ENCODE data around the gene MYO1D. TPM values are rescaled to one million over a fixed set of nuclear protein-coding genes. Genes with fewer than 3 reads are reported as not detected.

Gene MYO1D
- total RNA-seq, 1 experiment from 2014 or later: 35.7 TPM

DNA sequence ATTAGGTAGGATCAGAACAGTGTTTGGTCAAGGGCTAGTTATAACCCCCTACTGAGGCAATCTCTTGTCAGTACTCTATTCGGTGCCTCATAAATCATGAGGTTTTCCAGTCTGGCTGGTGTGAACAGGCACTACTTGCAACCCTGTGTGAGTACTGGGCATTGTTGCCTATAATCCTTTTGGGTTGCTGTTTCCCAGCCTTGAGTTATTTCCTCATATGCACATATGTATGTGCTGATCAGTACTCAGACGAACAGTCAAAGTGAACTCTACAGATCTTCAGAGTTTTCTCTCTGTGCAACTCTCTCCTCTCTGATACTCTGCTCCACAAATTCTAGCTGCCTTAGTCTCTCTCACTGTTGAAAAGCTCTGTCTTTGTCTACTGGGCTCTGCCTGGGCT is 225.8 kb downstream of the MYO1D start:
- POLR2A ChIA-PET: no interaction called here
- ATAC-seq: no peak
- Histone ChIP-seq H3K79me2 (ENCODE audit: insufficient read depth, low read length) (no peaks in the 10 kb centered on the region), H3K9me3 (ENCODE audit: control insufficient read depth in 1 of 2, insufficient read depth in 1 of 2, low read depth in 1 of 2, low read length in 2 of 2) (peaks cover 0 to 5% of the 10 kb centered on the region in 2 experiments; a peak in 2 of 4 replicates), H4K20me1 (ENCODE audit: insufficient read depth) (no peaks in the 10 kb centered on the region), H2AFZ (ENCODE audit: low read depth, low read length, poor library complexity, severe bottlenecking) (no peak overlapping the region), H3K9ac (ENCODE audit: low read length) (no peak overlapping the region), H3K27me3 (ENCODE audit: insufficient read depth, low read length) (no peaks in the 10 kb centered on the region), H3K4me2 (ENCODE audit: low read length) (no peak overlapping the region), H3K36me3 (ENCODE audit: control insufficient read depth in 1 of 2, insufficient read depth in 2 of 2, low read length in 2 of 2) (no peaks in the 10 kb centered on the region; a peak in 1 of 4 replicates), H3K4me3 (replicated peaks in 1 of 2; ENCODE audit: low read depth in 1 of 2, low read length in 2 of 2) (no peak overlapping the region), H3K27ac (ENCODE audit: low read depth, low read length) (no peak overlapping the region), H3K9me2 (ENCODE audit: insufficient read depth) (no peaks in the 10 kb centered on the region), H3K4me1 (ENCODE audit: control insufficient read depth in 1 of 2, insufficient read depth in 2 of 2, low read length in 2 of 2) (no peaks in the 10 kb centered on the region)
- CTCF ChIA-PET: interaction anchor here (1.4 kb wide), 1 partner anchor 8 kb away, joined by 4 read pairs; no protein-coding TSS in a partner anchor
- RAD21 ChIA-PET (ENCODE audit: low non-redundant PET in 1 of 2, low total read pairs in 2 of 2, uncharacterized antibody in 2 of 2, unreplicated experiment in 2 of 2): no interaction called here
- intact Hi-C loops (cut with micrococcal nuclease): loop anchor here (10.0 kb wide), 1 partner anchor 186 kb away; no protein-coding TSS in a partner anchor
- BruUV-seq (replicated peaks): no TSS peak
- no peak for DNase-seq (ENCODE audit: low read depth, low spot score)
- TF ChIP-seq SIN3A (IDR thresholded peaks at IDR 0.05; ENCODE audit: low read depth): no peak
- TF ChIP-seq RAD21 (IDR thresholded peaks at IDR 0.05; ENCODE audit: low read depth): no peak
- no peak for TF ChIP-seq SP1 (IDR thresholded peaks at IDR 0.05; ENCODE audit: low read depth)
- TF ChIP-seq POLR2A (IDR thresholded peaks at IDR 0.05; ENCODE audit: borderline replicate concordance, extremely low read depth, insufficient read depth, insufficient read length): no peak
- TF ChIP-seq, protein P1, sequence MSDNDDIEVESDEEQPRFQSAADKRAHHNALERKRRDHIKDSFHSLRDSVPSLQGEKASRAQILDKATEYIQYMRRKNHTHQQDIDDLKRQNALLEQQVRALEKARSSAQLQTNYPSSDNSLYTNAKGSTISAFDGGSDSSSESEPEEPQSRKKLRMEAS (IDR thresholded peaks at IDR 0.05): no peak
- TF ChIP-seq CEBPB (IDR thresholded peaks at IDR 0.05; ENCODE audit: low read depth): no peak
- no peak for TF ChIP-seq TCF7L2 (IDR thresholded peaks at IDR 0.05; ENCODE audit: borderline replicate concordance, extremely low read depth, insufficient read depth, insufficient read length)
- no peak for TF ChIP-seq ZNF274 (IDR thresholded peaks at IDR 0.05; ENCODE audit: low read depth, low read length)
- TF ChIP-seq ZFX (IDR thresholded peaks at IDR 0.05): no peak
- TF ChIP-seq SRF (IDR thresholded peaks at IDR 0.05; ENCODE audit: low read depth): no peak
- TF ChIP-seq EZH2phosphoT487 (IDR thresholded peaks at IDR 0.05; ENCODE audit: borderline replicate concordance): no peak
- TF ChIP-seq EZH2 (IDR thresholded peaks at IDR 0.05): no peak
- no peak for TF ChIP-seq POLR2AphosphoS5 (IDR thresholded peaks at IDR 0.05; ENCODE audit: low read depth, low read length)
- TF ChIP-seq, protein P2, sequence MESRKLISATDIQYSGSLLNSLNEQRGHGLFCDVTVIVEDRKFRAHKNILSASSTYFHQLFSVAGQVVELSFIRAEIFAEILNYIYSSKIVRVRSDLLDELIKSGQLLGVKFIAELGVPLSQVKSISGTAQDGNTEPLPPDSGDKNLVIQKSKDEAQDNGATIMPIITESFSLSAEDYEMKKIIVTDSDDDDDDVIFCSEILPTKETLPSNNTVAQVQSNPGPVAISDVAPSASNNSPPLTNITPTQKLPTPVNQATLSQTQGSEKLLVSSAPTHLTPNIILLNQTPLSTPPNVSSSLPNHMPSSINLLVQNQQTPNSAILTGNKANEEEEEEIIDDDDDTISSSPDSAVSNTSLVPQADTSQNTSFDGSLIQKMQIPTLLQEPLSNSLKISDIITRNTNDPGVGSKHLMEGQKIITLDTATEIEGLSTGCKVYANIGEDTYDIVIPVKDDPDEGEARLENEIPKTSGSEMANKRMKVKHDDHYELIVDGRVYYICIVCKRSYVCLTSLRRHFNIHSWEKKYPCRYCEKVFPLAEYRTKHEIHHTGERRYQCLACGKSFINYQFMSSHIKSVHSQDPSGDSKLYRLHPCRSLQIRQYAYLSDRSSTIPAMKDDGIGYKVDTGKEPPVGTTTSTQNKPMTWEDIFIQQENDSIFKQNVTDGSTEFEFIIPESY (IDR thresholded peaks at IDR 0.05; ENCODE audit: extremely low read depth, insufficient replicate concordance, low read length): no peak
- no peak for TF ChIP-seq CBX3 (IDR thresholded peaks at IDR 0.05; ENCODE audit: low read depth)

All from HCT116 (cell line).